Central memory CD4-positive, alpha-beta T cell (primary cell): ENCODE measurements around the gene RSBN1L.

Experiments
- DNase-seq: peaks from one replicate; pipeline ENCODE4 v3.0.0; 2022

Gene RSBN1L

GRCh38 chr7:77734659-77735421 lies 38.6 kb downstream of the RSBN1L start:
- no peak for DNase-seq

- no peak for DNase-seq
Measured at GRCh38 chr7:77735457-77735856, 39.2 kb downstream of the RSBN1L start.

DNA sequence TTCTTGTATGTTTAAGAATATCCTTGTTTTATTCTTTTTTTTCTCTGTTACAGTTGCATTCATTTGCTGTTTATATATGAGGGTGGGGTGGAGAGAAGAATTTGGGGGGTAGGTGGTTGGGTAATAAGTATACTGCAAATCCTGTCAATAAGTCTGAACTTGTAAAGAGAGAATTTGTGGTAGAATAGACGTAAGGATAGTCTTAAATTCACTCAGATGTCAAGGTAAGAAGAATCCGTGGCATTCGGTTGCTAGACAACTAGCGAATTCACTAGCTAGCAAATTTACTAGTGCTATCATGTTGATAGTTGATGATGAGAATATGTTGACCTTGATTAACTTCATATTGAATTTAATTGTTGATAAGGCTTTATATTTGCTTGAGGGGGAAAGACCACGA lies 40.7 kb downstream of the RSBN1L start:
- DNase-seq, result no peak

GRCh38 chr7:77738382-77738781 lies 42.1 kb downstream of the RSBN1L start:
- no peak for DNase-seq

- no peak for DNase-seq
Measured at GRCh38 chr7:77738871-77739270, 42.6 kb downstream of the RSBN1L start.

DNA sequence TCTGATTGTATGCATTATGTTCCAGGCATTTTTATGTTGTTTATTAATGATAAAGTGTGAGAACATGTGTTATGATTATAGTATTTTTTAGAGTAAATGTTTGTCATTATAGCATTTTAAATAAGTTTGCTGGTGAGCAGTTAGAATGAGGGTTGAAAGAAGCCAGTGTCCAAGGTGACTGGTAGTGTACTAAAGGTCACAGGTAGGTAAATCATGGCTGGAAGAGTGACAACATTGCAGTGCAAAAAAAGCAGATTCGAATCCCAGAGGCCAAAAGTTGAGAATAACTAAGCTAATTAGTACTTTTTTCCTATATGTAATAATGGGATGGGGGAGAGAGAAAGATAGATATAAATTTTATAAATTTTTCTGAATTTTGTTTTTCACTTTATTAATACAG lies 44.0 kb downstream of the RSBN1L start:
- no peak for DNase-seq

DNA sequence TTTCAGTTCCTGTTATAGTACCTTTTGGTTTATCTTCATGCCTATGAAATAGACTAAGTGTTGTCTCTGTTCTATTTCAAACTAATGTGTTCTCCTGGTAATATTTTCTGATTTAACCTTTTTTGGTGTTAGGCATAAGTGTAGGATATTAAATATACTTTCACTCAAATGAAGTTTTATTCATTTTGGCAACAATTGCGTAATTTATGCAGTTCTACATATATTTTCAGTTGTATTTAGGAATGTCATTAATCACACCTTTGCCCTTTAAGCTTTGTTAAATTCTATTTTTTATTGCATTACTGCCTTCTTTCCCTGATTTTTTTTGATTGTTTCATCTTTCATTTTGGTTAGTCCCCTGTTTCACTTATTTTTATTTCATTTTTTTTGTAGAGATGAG lies 47.3 kb downstream of the RSBN1L start:
- no peak for DNase-seq

DNA sequence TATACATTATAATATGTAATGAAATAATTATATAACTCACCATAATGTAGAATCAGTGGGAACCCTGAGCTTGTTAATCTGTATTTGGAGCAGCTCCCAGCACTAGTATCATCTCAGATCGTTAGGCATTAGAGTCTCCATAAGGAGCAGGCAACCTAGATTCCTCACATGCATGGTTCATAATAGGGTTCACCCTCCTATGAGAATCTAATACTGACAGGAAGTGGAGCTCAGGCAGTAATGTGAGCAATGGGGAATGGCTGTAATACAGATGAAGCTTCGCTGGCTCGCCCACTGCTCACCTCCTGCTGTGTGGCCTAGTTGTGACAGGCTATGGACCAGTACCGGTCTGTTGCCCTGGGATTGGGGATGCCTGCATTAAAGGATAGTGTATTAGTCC lies 49.5 kb downstream of the RSBN1L start:
- no peak for DNase-seq

GRCh38 chr7:77746164-77746823 lies 50.0 kb downstream of the RSBN1L start:
- DNase-seq, result no peak

- no peak for DNase-seq
Measured at GRCh38 chr7:77746824-77747165, 50.5 kb downstream of the RSBN1L start.

- DNase-seq, result no peak
Measured at GRCh38 chr7:77747178-77747577, 50.9 kb downstream of the RSBN1L start.

DNA sequence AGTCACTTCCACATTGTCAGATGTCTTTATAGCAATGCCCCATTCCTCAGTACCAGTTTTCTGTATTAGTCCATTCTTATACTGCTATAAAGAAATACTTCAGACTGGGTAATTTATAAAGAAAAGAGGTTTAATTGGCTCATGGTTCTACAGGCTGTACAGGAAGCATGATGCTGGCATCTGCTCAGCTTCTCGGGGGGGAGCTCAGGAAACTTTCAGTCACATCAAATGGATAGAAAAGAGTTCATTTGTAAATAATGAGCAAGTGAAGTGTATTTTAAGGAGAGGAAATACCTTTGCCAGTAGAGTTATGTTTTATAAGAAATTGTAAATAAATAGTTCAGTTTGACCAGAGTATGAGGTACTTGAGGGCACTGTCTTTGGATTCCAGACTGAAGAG lies 51.5 kb downstream of the RSBN1L start:
- no peak for DNase-seq

GRCh38 chr7:77752016-77752415 lies 55.8 kb downstream of the RSBN1L start:
- DNase-seq, result no peak

DNA sequence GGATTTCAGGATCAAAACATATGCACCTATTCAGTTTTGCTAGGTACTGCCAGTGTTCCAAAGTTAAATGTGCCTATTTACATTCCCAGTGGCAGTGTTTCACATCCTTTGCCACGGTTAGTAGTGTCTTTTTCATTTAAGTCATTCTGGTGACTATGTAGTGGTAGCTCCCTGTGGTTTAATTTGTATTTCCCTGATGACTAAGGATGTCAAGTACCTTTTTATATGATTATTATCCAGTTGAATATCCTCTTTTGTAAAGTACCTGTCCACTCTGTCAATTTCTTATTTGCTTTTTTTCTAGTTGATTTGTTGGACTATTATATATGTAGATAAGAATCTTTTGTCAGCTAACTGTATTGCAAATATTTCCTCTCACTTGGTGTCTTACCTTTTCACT lies 56.9 kb downstream of the RSBN1L start:
- DNase-seq, result no peak

- no peak for DNase-seq
Measured at GRCh38 chr7:77757589-77757988, 61.3 kb downstream of the RSBN1L start.

DNA sequence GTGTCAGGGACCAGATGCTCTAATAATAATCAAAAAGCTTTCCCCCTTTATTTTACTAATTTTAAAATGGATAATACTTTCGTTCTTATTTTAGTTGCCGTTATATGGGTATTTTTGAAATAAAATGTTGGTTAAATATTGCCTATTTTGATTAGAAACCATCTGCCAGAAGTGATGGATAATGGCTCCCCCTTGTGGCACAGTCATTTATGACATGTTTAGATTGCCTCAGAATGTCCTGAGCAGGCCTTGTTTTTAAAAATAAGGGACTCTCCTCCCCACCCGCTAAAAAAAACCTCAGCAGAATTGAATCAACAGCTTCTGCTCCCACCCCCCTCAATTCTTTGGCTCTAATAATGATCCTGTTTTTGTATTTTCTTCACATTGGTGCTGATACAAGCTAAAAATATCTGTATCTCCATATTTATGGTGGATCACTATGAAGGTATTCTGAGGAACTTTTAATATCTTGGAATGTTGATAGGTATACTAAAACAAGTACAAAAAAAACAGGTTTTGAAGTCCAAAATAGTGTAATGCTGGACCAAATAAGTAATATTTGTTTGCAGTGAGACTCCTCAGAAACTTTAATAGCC lies 63.1 kb downstream of the RSBN1L start:
- DNase-seq, result peak; percentile 63

DNA sequence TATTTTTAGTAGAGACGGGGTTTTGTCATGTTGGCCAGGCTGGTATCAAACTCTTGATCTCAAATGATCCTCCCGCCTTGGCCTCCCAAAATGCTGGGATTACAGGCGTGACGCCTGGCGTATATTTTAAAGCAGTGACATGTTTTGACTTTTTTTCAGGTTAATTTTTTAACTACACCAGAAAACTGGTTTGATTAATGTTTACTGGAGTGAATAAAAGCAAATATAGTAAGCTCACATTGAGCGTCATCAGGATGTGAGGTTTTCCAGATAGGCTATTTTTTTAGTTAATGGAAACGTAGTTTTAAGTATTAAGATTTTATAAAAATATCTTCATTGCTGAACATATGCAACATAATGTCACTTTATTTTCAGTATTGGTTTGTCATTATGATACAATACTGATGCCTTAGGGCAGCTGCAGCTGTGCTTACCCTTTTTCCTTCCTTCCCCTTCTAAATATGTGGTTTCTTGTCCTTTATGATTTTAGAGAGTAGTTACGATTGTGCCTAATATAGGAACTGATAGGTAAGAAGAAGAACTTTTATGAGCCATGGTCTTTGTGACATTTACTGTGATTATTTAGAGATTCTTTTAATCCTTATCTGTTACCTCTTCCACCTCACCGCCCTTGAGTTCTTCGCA lies 64.7 kb downstream of the RSBN1L start:
- DNase-seq, result no peak

GRCh38 chr7:77765481-77765880 lies 69.2 kb downstream of the RSBN1L start:
- no peak for DNase-seq

DNA sequence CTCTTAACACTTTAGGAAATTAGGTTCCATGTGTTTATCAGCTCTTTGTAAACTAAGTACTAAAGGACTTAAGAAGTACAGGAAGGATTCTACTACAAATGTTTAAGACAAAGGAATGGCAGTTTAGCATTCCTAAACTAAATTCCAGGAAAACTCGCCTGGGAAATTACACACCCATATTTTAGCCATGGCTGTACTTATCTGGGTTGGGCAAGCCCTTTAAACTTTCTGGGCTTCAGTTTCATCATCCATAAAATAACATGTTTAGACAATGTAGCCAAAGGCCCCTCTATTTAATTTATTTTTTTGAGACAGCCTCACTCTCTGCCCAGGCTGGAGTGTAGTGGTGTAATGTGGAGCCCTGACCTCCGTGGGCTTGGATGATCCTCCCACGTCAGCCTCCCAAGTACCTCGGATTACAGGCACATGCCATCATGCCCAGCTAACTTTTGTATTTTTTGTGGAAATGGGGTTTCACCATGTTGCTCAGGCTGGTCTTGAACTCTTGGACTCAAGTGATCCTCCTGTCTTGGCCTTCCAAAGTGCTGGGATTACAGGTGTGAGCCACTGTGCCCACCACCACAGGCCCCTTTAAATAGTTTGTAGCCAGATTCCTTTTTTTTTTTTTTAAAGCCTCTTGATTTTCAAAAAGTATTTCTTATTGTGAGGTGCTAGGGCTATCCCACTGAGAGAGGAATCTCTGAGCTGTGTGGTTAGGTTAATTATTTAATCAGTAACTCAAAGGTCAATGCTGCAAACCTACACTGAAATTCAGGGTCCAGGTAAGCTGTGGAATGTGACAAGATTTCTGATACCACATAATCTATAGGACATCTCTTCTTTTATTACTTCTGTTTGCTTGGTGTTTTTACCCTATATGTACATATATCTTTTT lies 69.9 kb downstream of the RSBN1L start:
- no peak for DNase-seq

GRCh38 chr7:77766801-77767605 lies 70.7 kb downstream of the RSBN1L start:
- no peak for DNase-seq

DNA sequence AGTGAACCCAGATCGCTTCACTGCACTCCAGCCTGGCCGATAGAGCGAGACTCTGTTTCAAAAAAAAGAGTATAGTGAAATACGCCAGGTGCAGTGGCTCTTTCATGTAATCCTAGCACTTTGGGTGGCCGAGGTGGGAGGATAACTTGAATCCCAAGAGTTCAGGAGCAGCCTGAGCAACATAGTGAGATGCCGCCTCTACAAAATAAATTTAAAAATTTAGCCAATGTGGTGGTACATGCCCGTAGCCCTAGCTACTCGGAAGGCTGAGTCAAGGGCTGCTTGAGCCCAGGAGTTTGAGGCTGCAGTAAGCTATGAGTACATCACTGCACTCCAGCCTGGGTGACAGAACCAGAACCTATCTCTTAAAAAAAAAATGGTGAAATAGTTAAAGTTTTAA lies 74.1 kb downstream of the RSBN1L start:
- no peak for DNase-seq

DNA sequence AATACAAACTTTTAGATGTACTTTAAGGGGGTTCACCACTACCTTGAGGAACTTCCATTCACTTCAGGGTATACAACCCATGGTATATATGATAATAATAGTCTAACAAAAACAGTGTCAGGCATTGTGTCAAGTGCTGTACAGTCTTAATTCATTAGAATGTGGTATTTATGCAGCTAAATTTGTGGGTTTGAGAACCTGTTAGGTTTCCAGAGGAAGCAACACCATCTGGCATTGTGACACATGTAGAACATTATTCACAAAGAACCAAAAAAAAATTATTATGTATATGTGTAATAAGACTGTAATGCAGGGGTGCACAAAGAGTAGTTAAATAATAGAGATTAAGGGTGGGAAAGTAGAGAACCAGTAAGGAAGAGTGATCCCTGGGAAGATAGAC lies 75.6 kb downstream of the RSBN1L start:
- no peak for DNase-seq
